Measurements from ENCODE around the gene FOXG1. TPM values are rescaled to one million over a fixed set of nuclear protein-coding genes. Genes with fewer than 3 reads are reported as not detected.

The FOXG1 gene
- total and polyA plus RNA-seq, 2 of the 4 experiments (the other 2 are of a cell fraction) = not detected

DNA sequence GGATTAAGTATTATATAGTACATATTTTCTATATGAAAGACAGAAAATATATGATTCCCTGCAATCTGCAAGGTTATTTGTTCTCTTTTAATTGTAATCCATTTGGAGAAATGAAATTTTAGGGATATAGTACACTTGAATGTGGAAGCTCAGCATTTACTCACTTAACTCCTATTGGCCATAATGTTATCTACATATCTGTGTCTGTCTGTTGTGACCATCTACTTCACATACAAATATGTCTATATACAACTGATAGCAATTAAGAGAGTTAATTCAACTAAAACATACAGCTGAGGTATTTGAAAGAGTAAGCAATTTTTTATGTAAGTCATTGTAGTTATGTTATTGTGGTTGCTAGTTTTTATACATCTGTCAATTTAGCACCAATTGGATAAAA lies 12.9 kb downstream of the FOXG1 start:
- intact Hi-C loops (cut with micrococcal nuclease) (no loop called here), in situ Hi-C loops (cut with MboI; ENCODE audit: low sequenced_read_pairs) (loop anchor here (10.0 kb wide), 1 partner anchor 445 kb away; no protein-coding TSS in a partner anchor), dilution Hi-C loops (cut with HindIII; ENCODE audit: low sequenced_read_pairs, unreplicated experiment) (no loop called here)
- no peak overlapping the region for H2AK5ac ChIP-seq (ENCODE audit: low read depth, low read length)
- H3K36me3 ChIP-seq (ENCODE audit: control insufficient read depth, insufficient read depth, low read length) = no peaks in the 10 kb centered on the region
- H3K23ac ChIP-seq (ENCODE audit: low read depth, low read length) = no peak overlapping the region
- H3K27me3 ChIP-seq (ENCODE audit: control insufficient read depth, insufficient read depth, low read length) = peaks cover 30% of the 10 kb centered on the region
- no peak overlapping the region for H2AFZ ChIP-seq (replicated peaks; ENCODE audit: low read length, poor library complexity)
- no peaks in the 10 kb centered on the region for H3K9me1 ChIP-seq (ENCODE audit: insufficient read depth, low read length)
- ChIA-PET CTCF (no interaction called here), POLR2A (ENCODE audit: unreplicated experiment) (no interaction called here)
- H2BK15ac ChIP-seq (ENCODE audit: low read depth, low read length) = no peak overlapping the region
- H3K4me3 ChIP-seq (ENCODE audit: insufficient read depth, low read depth, low read length) = no peak overlapping the region
- BruUV-seq (replicated peaks) = no TSS peak
- no peaks in the 10 kb centered on the region for H4K20me1 ChIP-seq (ENCODE audit: insufficient read depth, low read length)
- no peaks in the 10 kb centered on the region for H3K79me1 ChIP-seq (ENCODE audit: low read depth in 1 of 2, low read length in 2 of 2)
- no peak overlapping the region for H4K5ac ChIP-seq (ENCODE audit: low read depth, low read length)
- H4K91ac ChIP-seq (ENCODE audit: insufficient read depth, low read depth, low read length) = no peak overlapping the region
- H3K14ac ChIP-seq (replicated peaks; ENCODE audit: low read depth, low read length) = no peak overlapping the region
- no peak overlapping the region for H2BK5ac ChIP-seq (ENCODE audit: low read depth, low read length, poor library complexity, severe bottlenecking)
- no peak overlapping the region for H2BK20ac ChIP-seq (ENCODE audit: low read depth, low read length)
- ATAC-seq (ENCODE audit: low read depth) (no peak), DNase-seq (no peak)
- H3K27ac ChIP-seq (ENCODE audit: insufficient read depth, low read length) = no peak overlapping the region
- no peak overlapping the region for H2AK9ac ChIP-seq (replicated peaks; ENCODE audit: low read depth, low read length, poor library complexity)
- H3K18ac ChIP-seq (ENCODE audit: low read depth, low read length) = no peak overlapping the region
- H3K4me2 ChIP-seq (ENCODE audit: low read depth, low read length) = no peak overlapping the region
- H3K9me3 ChIP-seq (ENCODE audit: control insufficient read depth, insufficient read depth, low read length) = peaks cover 2% of the 10 kb centered on the region; the same call in 1 of the 2 replicates
- TF ChIP-seq MXI1 (IDR thresholded peaks at IDR 0.05; ENCODE audit: borderline replicate concordance, low read depth, low read length) (no peak), CEBPB (IDR thresholded peaks at IDR 0.05; ENCODE audit: low read depth, low read length) (no peak), CHD1 (IDR thresholded peaks at IDR 0.05; ENCODE audit: low read depth, low read length) (no peak), NFE2L2 (IDR thresholded peaks at IDR 0.05; ENCODE audit: low read depth, low read length) (no peak), POLR2A (IDR thresholded peaks at IDR 0.05; ENCODE audit: low read depth, low read length) (no peak), FOS (IDR thresholded peaks at IDR 0.05; ENCODE audit: low read depth, low read length) (no peak), RAD21 (IDR thresholded peaks at IDR 0.05; ENCODE audit: low read length) (no peak)
- TF ChIP-seq, protein P1, sequence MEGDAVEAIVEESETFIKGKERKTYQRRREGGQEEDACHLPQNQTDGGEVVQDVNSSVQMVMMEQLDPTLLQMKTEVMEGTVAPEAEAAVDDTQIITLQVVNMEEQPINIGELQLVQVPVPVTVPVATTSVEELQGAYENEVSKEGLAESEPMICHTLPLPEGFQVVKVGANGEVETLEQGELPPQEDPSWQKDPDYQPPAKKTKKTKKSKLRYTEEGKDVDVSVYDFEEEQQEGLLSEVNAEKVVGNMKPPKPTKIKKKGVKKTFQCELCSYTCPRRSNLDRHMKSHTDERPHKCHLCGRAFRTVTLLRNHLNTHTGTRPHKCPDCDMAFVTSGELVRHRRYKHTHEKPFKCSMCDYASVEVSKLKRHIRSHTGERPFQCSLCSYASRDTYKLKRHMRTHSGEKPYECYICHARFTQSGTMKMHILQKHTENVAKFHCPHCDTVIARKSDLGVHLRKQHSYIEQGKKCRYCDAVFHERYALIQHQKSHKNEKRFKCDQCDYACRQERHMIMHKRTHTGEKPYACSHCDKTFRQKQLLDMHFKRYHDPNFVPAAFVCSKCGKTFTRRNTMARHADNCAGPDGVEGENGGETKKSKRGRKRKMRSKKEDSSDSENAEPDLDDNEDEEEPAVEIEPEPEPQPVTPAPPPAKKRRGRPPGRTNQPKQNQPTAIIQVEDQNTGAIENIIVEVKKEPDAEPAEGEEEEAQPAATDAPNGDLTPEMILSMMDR (conservative IDR thresholded peaks at IDR 0.05; ENCODE audit: low read depth, low read length) = no peak
- no peaks in the 10 kb centered on the region for H3K4me1 ChIP-seq (ENCODE audit: control insufficient read depth, insufficient read depth, low read length)
- no peak overlapping the region for H3K56ac ChIP-seq (ENCODE audit: extremely low read depth, insufficient read depth, low read length)
- H2BK120ac ChIP-seq (ENCODE audit: low read depth, low read length) = no peak overlapping the region
- H3K9ac ChIP-seq (ENCODE audit: low read depth, low read length) = no peak overlapping the region
- H3K4ac ChIP-seq (ENCODE audit: low read depth, low read length) = no peak overlapping the region
- no peak overlapping the region for H4K8ac ChIP-seq (ENCODE audit: low read depth in 2 of 2, low read length in 2 of 2)
